HepG2 (cell line): Measurements from ENCODE around the gene AAGAB. TPM values are rescaled to one million over a fixed set of nuclear protein-coding genes. Genes with fewer than 3 reads are reported as not detected.

ENCODE experiments used
- ATF3 ChIP-seq: sonication (generic); formaldehyde crosslinking; IDR thresholded peaks from 2 replicates; pipeline ENCODE4 v1.4.0; 2020; ENCODE audit warnings: missing genetic modification reagents
- DRAP1 ChIP-seq: IDR thresholded peaks from 2 replicates; pipeline ENCODE4 v1.6.1; 2016; ENCODE audit warnings: missing genetic modification reagents, missing compliant biosample characterization
- ETS1 ChIP-seq: sonication (generic); formaldehyde crosslinking; IDR thresholded peaks from 2 replicates; pipeline ENCODE4 v1.4.0; 2020; ENCODE audit warnings: missing genetic modification reagents
- ETV5 ChIP-seq: IDR thresholded peaks from 2 replicates; pipeline ENCODE4 v1.6.1; 2018; ENCODE audit warnings: missing biosample characterization, missing genetic modification reagents, inconsistent platforms, borderline replicate concordance
- GABPB1 ChIP-seq: IDR thresholded peaks from 2 replicates; pipeline ENCODE4 v1.6.1; 2016; ENCODE audit warnings: mild to moderate bottlenecking, missing genetic modification reagents, moderate library complexity, missing compliant biosample characterization
- KDM2A ChIP-seq: sonication (generic); formaldehyde crosslinking; IDR thresholded peaks from 2 replicates; pipeline ENCODE4 v1.4.0; 2020; ENCODE audit warnings: low read depth, missing genetic modification reagents, borderline replicate concordance
- KMT2B ChIP-seq: IDR thresholded peaks from 2 replicates; pipeline ENCODE4 v1.6.1; 2016; ENCODE audit warnings: missing genetic modification reagents, missing compliant biosample characterization
- MAF1 ChIP-seq: sonication (generic); formaldehyde crosslinking; IDR thresholded peaks from 2 replicates; pipeline ENCODE4 v1.5.0; 2020; ENCODE audit warnings: missing genetic modification reagents, borderline replicate concordance
- NFYC ChIP-seq: IDR thresholded peaks from 2 replicates; pipeline ENCODE4 v1.6.1; 2016; ENCODE audit warnings: missing genetic modification reagents, missing compliant biosample characterization
- NONO ChIP-seq, 2 experiments: fragments of 450-650 bp in 1 of 2; sonication (generic) in 1 of 2; formaldehyde crosslinking in 1 of 2; IDR thresholded peaks in 1 of 2; conservative IDR thresholded peaks in 1 of 2; 2 replicates each; pipeline versions ENCODE4 v1.6.1 to v1.8.0; 2017 to 2022; ENCODE audit warnings: mild to moderate bottlenecking in 1 of 2, missing genetic modification reagents in 1 of 2, moderate library complexity in 1 of 2
- PAXIP1 ChIP-seq: sonication (generic); formaldehyde crosslinking; conservative IDR thresholded peaks from 2 replicates; pipeline ENCODE4 v1.4.0; 2020; ENCODE audit warnings: mild to moderate bottlenecking, missing genetic modification reagents, moderate library complexity
- PHF5A ChIP-seq: IDR thresholded peaks from one replicate; pipeline ENCODE4 v1.6.1; 2018; ENCODE audit warnings: low read depth, missing genetic modification reagents; ENCODE audit not compliant: unreplicated experiment
- RXRA ChIP-seq: sonication (generic); formaldehyde crosslinking; IDR thresholded peaks from 2 replicates; pipeline ENCODE4 v1.5.1; 2020; ENCODE audit warnings: missing genetic modification reagents
- SIN3A ChIP-seq: IDR thresholded peaks from 2 replicates; pipeline ENCODE4 v1.6.1; 2011; ENCODE audit warnings: low read depth, mild to moderate bottlenecking, control low read depth, low read length, borderline replicate concordance
- SMARCC2 ChIP-seq: fragments of 450-650 bp; IDR thresholded peaks from 2 replicates; pipeline ENCODE4 v1.6.1; 2017; ENCODE audit warnings: antibody characterized with exemption, mild to moderate bottlenecking
- SOX5 ChIP-seq: IDR thresholded peaks from 2 replicates; pipeline ENCODE4 v1.6.1; 2016; ENCODE audit warnings: borderline replicate concordance
- TEAD3 ChIP-seq: optimal IDR thresholded peaks from 2 replicates; pipeline ENCODE3; 2016; ENCODE audit warnings: borderline replicate concordance
- TFAP4 ChIP-seq: sonication (generic); IDR thresholded peaks from 2 replicates; pipeline ENCODE4 v1.6.1; 2016; ENCODE audit warnings: low read depth, borderline replicate concordance
- ZNF274 ChIP-seq: sonication (generic); formaldehyde crosslinking; IDR thresholded peaks from 2 replicates; pipeline ENCODE4 v1.5.1; 2020; ENCODE audit warnings: mild to moderate bottlenecking, missing genetic modification reagents
- ZNF317 ChIP-seq: sonication (generic); formaldehyde crosslinking; IDR thresholded peaks from 2 replicates; pipeline ENCODE4 v1.5.0; 2020; ENCODE audit warnings: mild to moderate bottlenecking, missing genetic modification reagents
- ZNF572 ChIP-seq: sonication (generic); formaldehyde crosslinking; IDR thresholded peaks from 2 replicates; pipeline ENCODE4 v1.5.1; 2020; ENCODE audit warnings: mild to moderate bottlenecking, missing genetic modification reagents
- ZNF75D ChIP-seq: sonication (generic); formaldehyde crosslinking; IDR thresholded peaks from 2 replicates; pipeline ENCODE4 v1.8.1; 2023; ENCODE audit warnings: missing genetic modification reagents, mild to moderate bottlenecking, borderline replicate concordance
- polyA plus RNA-seq, 8 experiments: library from polyadenylated mRNA; depleted of rRNA in 3 of 8; stranded (reverse) in 7 of 8; unstranded in 1 of 8; fragments of >200 nt; fragmentation: Illumina TruSeq in 4 of 8; extraction: Trizol in 4 of 8; gene quantifications; 2 replicates each; pipeline versions ENCODE4 v1.2.1 to v1.2.3, GENCODE V29; 2011 to 2016; ENCODE audit warnings: low read depth in 4 of 8, missing spikeins in 1 of 8, mixed read lengths in 1 of 8; ENCODE audit not compliant: insufficient read depth in 1 of 8
- total RNA-seq, 5 experiments: library from RNA; depleted of rRNA; stranded (reverse); fragments of >200 nt; fragmentation: Illumina TruSeq; extraction: Trizol; gene quantifications; 2 replicates each; pipeline ENCODE4 v1.2.3, GENCODE V29; 2016; ENCODE audit warnings: low read depth in 1 of 5

The AAGAB gene
- total and polyA plus RNA-seq, 2 of the 13 experiments (the other 11 are each of a cell fraction or from before 2014, with no cell fraction given): 8.0 to 34.9 TPM

GRCh38 chr15:67254238-67255175 is at the start of gene AAGAB, which contains the start of gene IQCH (continued):
- 0 out of 2 replicates have a peak, but pooled peaks have one; percentile 22 for TF ChIP-seq ATF3 (CRISPR knock-in tag)
- peak; percentile 60; the same call in 1 of the 2 replicates for TF ChIP-seq ZNF317 (CRISPR knock-in tag)
- no peak for TF ChIP-seq SMARCC2
- TF ChIP-seq ZNF75D: no peak
- peak; percentile 84; the same call in 1 of the 2 replicates for TF ChIP-seq TFAP4
- peak; percentile 92; the same call in 1 of the 2 replicates for TF ChIP-seq SIN3A
- TF ChIP-seq RXRA (CRISPR knock-in tag): peak; percentile 83; the same call in 1 of the 2 replicates
- peak; percentile 97 for TF ChIP-seq GABPB1 (CRISPR knock-in tag)
- TF ChIP-seq TEAD3: peak; percentile 84
- 0 out of 2 replicates have a peak, but pooled peaks have one; percentile 51 for TF ChIP-seq MAF1 (CRISPR knock-in tag)
- TF ChIP-seq PAXIP1 (CRISPR knock-in tag): 0 out of 2 replicates have a peak, but pooled peaks have one; percentile 33
- TF ChIP-seq ETS1: 0 out of 2 replicates have a peak, but pooled peaks have one; percentile 5
- peak; percentile 64 for TF ChIP-seq DRAP1 (CRISPR knock-in tag)
- TF ChIP-seq ZNF274 (CRISPR knock-in tag): 0 out of 2 replicates have a peak, but pooled peaks have one; percentile 66
- TF ChIP-seq ETV5 (CRISPR knock-in tag): peak; percentile 94
- no peak for TF ChIP-seq NONO (IDR thresholded peaks at IDR 0.05)
- peak; percentile 86 for TF ChIP-seq NONO (CRISPR knock-in tag; conservative IDR thresholded peaks at IDR 0.05)
- peak; percentile 53 for TF ChIP-seq SOX5 (CRISPR knock-in tag)
- no peak for TF ChIP-seq ZNF572 (CRISPR knock-in tag)
- TF ChIP-seq KMT2B (CRISPR knock-in tag): peak; percentile 97
- peak; percentile 65 for TF ChIP-seq NFYC (CRISPR knock-in tag)
- TF ChIP-seq PHF5A: peak; percentile 86
- peak; percentile 95 for TF ChIP-seq KDM2A (CRISPR knock-in tag)
